Measurements from ENCODE around the gene MPC1. TPM values are rescaled to one million over a fixed set of nuclear protein-coding genes. Genes with fewer than 3 reads are reported as not detected.

MPC1 gene
- total RNA-seq, 1 donor from 2014 or later: 21.2 TPM

- TF ChIP-seq CTCF (conservative IDR thresholded peaks at IDR 0.05; ENCODE audit: low read depth, low read length): no peak
- DNase-seq (ENCODE audit: low read depth): no peak
These were observed 40.2 kb downstream of the MPC1 start, which contains the start of gene SFT2D1 for GRCh38 chr6:166342349-166343149. Gene SFT2D1, minus strand, starts transcription at chr6:166342545. Its CDS starts 64 bp downstream, at chr6:166342481.

GRCh38 chr6:166341977-166342348 is 40.8 kb downstream of the MPC1 start:
- H3K4me3 ChIP-seq (ENCODE audit: low read depth, low read length): peak overlapping the region; percentile 94
- DNase-seq (ENCODE audit: low read depth): no peak
- TF ChIP-seq CTCF (conservative IDR thresholded peaks at IDR 0.05; ENCODE audit: low read depth, low read length): no peak

More at GRCh38 chr6:166342349-166343149, 40.2 kb downstream of the MPC1 start, which contains the start of gene SFT2D1:
- peak within 1 kb of the TSS; percentile 94 for H3K4me3 ChIP-seq (ENCODE audit: low read depth, low read length)

GRCh38 chr6:166341464-166341863 is 41.3 kb downstream of the MPC1 start:
- TF ChIP-seq CTCF (conservative IDR thresholded peaks at IDR 0.05; ENCODE audit: low read depth, low read length): no peak

GRCh38 chr6:166338854-166339253 is 43.9 kb downstream of the MPC1 start:
- no peak for DNase-seq (ENCODE audit: low read depth)
- TF ChIP-seq CTCF (conservative IDR thresholded peaks at IDR 0.05; ENCODE audit: low read depth, low read length): no peak
- H3K4me3 ChIP-seq (ENCODE audit: low read depth, low read length): no peak overlapping the region

More at GRCh38 chr6:166341464-166341863, 41.3 kb downstream of the MPC1 start:
- no peak for DNase-seq (ENCODE audit: low read depth)
- peak overlapping the region; percentile 94 for H3K4me3 ChIP-seq (ENCODE audit: low read depth, low read length)

- no peak for DNase-seq (ENCODE audit: low read depth)
- no peak for TF ChIP-seq CTCF (conservative IDR thresholded peaks at IDR 0.05; ENCODE audit: low read depth, low read length)
- H3K4me3 ChIP-seq (ENCODE audit: low read depth, low read length): no peak overlapping the region
These were observed 45.9 kb downstream of the MPC1 start for GRCh38 chr6:166336847-166337246.

GRCh38 chr6:166335378-166336302 is 47.1 kb downstream of the MPC1 start:
- H3K4me3 ChIP-seq (ENCODE audit: low read depth, low read length): no peak overlapping the region
- no peak for TF ChIP-seq CTCF (conservative IDR thresholded peaks at IDR 0.05; ENCODE audit: low read depth, low read length)
- no peak for DNase-seq (ENCODE audit: low read depth)

Data from epithelial cell of proximal tubule (primary cell).